Stimulated activated CD8-positive, alpha-beta memory T cell treated with anti-CD3 and anti-CD28 coated beads, Interleukin-2, amount 100 ng/mL, for 48 hours (primary cell): ENCODE data around the gene RER1.

Experiments
- DNase-seq, 2 donors: peaks; one replicate each; pipeline ENCODE4 v3.0.0-alpha.2; 2020; ENCODE audit warnings: low read depth in 2 of 2

The RER1 gene

DNA sequence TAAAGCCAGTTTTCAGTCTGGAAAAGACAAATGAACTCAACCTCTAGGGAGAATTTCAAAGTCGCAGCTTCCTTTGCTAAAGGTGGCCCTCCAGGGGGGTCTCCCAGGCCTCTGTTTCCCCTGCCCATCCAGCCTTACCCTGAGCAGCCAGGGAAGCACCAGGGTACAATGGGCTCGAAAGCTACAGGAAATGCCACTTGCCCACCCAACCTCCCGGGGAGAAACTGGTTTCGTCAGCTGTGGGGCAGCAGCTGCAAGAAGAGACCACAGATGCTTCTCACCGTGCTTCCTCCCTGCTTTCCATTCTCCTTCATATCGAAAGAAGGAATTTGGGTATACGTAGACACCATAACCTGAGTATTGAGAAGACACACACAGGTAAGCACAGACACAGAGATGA lies 2.0 kb upstream of the RER1 start:
- DNase-seq: no peak

DNA sequence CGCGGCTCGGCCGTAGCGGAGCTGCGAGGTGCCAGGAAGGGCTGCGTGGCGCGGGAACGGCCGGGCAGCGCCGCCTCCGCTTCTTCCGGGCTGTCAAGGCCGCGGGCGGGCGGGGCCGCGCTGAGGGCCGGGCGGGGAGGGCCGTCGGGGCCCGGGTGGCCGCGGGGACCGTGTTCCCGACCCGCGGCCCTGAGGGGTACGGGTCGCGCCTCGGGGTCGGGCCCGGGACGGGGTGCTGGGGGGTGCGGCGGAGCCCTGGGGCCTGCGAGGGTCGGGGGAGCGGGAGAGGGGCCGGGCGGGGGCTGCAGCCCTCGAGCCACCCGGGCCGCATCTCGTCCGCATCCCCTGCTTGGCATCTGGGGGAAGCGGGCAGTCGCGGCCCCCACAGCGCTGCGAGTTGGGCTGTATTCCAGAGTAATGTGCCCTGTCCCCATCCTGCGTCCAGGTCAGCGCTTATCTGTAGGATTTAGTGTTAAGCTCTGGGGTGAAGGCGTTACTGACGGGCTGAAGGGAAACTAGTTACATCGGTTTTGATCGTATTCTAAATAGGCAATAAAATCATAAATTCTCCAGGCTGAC lies 379 bp downstream of the RER1 start:
- no peak for DNase-seq

DNA sequence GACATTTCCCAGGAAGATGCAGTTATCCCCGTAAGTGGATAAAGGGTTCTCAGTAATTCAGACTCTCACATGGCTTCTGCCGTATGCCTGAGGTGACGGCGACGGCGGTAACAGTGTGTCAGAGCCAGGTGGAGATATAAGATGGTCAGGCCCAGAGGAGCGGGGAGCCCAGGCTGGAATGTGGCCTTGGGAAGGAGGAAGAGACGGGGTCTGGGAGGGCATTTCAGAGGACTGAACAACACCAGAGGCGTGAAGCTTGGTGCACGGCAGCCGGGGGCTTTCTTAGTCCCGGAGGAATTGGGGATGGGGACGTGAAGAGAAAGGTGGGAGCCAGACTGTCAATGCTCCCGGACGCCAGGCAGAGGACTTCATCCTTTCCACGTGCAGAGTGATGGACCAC lies 1.0 kb downstream of the RER1 start:
- no peak for DNase-seq

DNA sequence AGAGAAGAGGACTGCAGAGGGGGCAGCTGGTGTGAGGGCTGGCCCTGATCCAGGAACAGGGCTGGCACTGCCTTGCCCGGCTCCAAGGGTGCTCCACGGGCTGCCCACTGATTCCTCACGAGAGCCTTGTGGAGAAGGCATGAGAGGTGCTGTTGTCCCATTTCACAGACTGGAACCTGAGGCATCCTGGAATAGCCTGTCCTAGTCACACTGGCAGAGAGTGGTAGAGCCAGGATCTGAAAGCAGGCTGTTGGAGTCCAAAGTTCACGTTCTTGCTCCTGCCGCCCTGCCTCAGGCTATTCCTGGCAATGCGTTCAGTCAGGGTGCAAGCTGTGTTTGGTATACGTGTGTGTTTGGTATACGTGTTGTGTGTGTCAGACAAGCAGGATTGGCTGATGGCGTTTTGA lies 1.8 kb downstream of the RER1 start:
- no peak for DNase-seq

DNA sequence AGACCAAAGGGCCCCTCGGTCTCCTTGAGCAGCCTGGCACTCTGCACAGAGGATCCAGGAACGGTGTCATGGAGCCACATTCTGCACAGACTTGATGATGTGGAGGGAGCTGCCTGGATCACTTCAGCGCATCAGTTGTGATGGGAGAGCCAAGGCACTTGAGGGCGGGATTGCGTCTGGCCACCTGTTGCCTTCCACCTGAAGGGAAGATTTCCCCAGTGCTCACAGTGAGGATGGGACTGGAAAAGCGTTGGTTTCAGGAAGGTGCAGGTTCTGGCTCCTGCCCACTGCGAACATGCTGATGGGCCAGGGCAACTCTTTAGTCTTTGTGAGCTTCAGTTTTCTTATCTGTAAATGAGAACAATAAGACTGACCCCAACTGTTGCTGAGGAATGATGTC lies 2.6 kb downstream of the RER1 start:
- DNase-seq: no peak

DNA sequence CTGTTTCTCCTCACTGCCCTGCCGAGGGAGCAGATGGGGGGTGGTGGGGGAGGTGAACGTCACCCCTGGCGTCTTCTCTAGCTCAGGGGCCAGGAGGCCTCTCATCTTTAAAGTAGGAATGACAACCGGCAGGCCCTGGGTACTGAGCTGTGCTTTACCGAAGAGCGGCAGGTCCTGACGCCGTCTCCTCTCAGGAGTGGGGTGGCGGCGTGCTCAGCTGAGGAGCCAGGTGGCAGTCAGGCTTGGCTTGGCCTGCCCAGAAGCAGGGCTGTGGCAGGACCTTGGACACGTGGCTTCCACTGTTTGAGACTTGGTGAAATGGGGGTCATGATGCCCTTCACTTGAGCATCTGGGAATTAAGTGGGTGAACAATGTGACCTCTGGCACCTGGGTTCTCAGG lies 3.1 kb downstream of the RER1 start:
- DNase-seq: no peak

DNA sequence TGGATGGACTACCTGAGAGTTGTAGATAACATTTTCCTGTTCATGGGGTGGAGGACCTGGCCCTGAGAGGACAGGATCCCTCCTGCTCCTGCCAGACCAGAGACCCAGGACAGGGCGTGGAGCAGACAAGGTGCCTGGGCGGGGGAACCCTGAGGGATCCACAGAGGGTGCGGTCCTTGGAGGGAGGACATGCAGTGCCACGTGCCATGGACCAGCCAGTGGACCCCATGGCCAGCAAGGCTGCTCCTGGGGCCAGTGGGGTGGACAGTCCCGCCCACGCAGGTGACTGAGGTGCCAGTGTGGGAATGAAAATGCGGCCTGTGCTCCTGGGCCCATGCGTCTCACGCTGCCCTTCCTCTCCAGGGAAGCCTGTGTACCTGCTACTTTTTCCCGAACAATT lies 3.6 kb downstream of the RER1 start:
- DNase-seq: no peak

DNA sequence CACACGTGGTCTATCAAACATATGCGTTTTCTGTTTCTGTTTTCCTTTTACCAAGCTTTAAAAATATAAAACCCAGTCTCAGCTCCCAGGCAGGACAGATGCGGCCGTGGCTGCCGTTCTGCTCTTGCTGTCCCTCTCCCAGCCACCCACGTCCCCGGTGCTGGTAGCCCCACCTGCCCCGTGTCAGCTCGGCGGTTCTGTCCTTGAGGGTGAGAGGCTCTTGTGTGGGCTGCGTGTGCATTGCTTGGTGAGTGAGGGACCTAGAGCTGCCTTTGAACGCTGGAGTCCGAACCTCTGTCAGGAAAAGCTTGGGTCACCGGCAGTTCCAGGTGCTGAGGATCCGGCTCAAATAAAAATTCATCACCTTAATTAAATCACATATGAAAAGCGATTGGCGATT lies 4.4 kb downstream of the RER1 start:
- no peak for DNase-seq

DNA sequence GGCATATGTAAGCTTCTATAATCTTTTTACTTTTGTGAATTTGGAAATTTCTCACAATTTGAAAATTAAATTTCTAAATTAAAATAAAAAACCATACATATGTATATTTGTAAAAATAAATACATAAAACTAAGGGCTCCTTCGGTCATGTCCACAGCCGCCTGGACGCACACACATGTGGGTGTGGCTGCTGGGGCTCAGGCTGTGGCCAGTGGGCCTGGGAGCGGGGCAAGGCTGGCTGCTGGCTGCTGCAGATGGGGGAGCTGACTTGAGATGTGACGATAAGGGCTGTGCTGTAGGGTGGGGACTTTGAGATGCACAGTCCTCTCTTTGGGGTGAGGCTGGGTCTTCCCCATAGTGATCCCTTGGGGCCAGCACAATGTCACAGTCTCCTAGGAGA lies 4.8 kb downstream of the RER1 start:
- no peak for DNase-seq

DNA sequence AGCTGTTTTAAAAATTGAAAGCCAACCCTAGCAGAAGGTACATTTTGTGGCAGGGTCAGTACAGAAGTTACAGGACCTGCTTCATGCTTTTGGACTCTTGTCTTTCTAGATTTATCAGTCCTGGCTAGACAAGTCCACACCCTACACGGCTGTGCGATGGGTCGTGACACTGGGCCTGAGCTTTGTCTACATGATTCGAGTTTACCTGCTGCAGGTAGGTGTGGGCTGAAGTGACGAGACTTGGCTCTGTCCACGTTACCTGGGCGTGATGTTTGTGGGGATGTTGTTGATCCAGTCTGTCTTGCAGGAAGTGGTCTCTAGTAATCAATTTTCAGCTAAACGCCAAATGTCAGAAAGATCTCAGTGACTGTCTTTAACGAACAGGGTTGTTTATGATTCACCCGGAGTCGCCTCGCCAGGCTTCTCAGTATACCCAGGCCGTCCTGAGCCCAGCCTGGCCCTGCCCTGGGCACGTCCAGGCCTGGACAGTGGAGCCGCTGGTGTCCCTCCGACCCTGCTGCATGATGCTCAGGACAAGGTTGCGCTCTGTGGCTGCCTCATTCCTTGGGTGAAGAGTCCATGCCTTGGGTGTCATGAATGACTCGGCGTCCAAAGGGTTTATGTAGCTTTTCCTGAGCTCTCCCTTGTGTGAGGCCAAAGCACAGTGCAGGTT lies 5.5 kb downstream of the RER1 start:
- no peak for DNase-seq

DNA sequence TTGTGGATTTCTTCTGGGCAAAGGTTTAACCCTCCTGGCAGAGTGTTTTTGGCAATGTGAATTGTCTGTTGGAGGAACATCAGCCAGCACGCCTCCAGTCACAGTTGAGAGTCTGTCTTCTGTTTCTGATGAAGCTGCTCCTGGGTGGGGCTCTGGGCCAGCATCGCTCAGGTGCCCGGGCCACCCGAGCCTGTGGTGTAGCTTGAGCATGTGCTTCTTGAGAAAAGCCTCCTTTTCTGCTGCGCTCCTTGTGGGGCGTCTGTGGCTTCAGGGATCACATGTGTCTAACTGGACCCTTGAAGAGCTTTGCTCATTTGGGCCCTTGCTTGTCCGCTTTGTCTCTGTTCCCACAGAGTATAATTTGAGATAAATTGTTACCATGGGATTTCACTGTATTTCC lies 7.2 kb downstream of the RER1 start:
- no peak for DNase-seq

DNA sequence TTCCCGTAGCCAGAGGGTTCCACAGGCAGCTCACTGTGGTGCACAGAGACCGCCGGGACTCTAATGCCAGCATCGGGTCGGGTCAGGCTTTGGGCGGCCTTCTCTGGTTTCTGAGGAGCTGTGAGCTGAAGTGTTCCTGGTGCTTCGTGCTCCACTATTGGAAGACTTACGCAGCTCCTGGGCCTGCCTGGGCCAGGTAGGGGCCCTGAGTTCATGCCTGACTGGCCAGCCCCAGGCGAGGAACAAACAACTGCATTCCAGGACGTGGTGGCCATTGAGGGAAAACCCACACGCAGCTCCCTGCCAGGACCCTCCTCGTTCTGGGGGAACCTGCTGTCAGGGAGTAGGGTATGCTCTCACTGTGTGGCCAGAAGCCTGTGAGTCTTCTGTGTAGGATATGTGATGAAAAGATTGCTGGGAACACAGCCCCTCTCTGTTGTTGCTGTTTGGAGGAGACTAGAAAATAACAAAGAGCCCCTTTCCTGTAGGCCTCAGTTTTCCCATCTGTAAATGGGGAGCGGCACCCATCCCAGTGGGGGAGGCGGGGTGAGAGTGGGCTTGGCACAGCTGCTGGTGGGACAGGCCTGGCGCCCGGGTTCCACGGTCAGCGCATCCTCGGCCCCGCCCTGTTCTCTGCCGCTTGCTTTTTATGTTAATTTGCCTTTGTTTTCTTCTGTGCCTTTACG lies 8.4 kb downstream of the RER1 start:
- DNase-seq: no peak

DNA sequence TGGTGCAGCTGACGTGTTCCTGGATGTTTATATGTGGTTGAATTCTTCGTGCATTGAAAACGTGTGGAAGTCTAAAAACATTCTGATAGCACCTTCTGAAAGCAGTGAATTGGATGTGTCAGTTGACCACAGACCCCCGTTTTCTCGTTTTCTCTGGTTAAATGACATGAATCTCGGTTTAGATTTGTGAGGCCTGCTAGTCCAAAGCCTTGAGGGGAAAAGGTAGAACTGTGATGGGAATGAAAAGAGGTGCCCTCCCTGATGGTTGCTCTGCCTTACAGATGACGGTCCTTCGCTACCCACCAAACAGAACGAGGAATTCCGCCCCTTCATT lies 8.9 kb downstream of the RER1 start:
- no peak for DNase-seq

DNA sequence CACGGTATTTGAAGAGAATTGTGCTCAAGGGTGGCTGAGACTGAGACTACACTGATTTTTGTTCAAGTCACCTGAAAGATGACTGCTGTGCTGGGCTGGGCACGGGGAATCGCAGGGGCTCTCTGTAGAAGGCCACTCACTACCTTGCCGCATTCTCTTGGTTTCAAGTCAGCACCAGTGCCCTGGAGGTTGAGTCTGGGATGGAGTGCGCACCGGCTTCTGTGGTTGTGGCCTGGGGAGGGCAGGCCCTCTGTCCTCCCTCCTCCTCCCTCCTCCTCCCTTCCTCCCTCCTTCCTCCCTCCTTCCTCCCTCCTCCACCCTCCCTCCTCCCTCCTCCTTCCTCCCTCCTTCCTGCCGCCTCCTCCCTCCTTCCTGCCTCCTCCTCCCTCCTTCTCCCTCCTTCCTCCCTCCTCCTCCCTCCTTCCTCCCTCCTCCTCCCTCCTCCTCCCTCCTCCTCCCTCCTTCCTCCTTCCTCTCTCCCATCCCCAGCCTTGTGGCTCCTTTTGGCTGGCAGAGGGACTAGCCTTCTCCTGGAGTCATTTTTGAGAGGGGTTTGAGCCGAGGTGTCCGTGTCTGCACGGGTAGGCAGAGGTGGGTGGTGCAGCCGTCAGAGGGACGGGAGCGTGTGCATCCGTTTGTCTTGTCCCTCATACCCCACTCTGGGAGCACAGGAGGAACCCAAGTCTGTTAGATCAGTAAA lies 9.5 kb downstream of the RER1 start:
- DNase-seq: no peak

DNA sequence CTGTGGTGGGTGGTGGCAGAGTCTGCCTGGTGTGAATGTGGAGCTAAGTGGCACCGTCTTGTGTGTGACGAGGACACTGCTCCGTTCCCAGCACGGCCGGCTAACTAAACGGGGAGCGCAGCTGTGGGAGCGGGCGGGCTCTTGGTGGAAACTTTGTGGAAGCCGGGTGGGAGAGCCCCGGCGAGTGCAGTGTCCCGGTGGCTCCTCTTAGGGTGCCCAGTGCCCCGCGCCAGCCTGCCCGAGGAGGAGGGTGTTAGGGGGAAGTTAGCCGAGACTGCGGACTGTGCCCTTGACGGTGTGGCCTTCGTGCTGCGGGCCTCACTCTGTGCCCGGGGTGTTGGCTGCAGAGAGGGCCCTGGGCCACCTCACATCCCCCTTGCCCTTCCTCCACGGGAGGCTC lies 10.8 kb downstream of the RER1 start:
- no peak for DNase-seq

DNA sequence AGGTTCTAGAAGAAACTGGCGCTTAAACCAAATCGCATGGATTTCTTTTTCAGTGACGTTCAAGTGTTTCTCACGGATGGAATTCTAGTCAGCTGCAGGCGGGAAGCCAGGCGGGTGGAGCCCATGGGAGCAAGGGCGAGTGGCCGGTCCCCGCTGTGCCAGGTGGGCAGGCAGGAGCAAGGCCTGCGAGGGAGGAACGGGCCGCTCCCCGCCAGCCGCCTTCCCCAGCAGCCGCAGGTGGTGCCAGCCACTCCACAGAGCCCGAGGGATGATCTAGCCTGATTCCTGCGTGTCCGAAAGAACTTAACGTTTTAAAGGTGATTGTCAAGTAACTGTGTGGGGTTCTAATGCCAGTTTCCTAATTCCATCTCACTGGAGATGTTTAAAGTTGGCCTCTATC lies 11.6 kb downstream of the RER1 start:
- no peak for DNase-seq

DNA sequence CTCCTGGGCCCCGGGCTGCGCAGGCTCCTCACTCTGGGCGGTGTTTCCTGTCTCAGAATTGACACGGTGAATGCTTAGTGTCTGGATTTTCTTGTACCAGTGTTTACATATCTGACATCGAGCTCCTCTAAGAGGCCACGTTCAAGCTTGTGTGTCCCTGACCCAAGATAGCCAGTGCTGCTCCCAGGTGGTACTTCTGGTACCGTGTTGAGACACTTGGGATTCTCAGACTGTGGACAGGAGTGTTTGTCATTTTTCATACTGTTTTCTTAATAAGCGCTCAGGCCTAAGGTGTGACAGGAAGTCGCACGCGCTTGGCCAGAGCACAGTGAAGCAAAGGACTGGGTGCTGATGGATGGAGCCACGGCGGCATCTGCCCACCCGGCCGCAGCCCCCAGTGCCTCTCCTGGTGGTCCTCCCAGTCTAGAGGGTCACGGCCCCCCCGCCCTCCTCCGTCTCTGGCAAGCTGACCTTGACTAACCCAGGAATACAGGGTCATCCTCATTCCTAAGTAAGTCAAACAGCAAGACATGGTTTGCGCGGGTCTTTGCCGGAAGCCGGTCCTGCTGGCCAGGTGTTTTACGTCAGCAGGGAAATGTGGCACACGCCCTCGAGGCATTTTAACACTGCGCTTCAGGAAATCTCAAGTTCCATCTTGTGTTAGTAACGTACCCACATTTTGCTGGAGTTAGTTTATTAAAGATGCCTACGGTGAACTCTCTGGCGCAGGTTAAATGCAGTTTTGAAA lies 12.7 kb downstream of the RER1 start:
- DNase-seq: no peak

DNA sequence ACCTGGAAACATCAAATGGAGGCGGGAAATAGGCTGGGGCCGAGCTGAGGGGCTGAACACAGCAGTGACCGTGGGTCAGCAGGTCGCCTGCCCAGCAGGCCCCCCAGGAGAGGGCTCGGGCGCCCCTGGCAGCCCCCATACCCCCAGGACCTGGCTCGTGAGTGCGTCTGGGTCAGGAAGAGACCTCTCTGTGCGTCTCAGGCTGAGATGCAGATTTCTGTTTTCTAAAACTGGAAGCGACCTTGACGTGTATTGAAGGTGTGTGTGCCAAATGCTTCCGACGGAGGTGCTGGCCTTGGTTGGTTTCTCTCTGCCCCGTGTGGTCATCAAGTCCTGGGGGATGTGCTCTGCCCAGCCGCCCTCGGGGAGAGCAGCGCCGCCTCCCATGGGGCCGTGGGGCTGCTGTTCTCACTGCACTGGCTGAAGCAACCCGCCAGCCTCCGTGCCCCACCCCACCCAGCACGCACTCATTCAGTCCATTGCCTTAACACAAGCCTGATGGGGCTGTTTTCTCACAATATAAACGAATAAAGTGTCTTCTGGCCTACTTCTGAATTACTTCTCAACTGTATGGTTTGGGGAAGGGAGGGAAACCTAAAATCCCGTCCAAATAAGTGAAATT lies 13.4 kb downstream of the RER1 start:
- no peak for DNase-seq

DNA sequence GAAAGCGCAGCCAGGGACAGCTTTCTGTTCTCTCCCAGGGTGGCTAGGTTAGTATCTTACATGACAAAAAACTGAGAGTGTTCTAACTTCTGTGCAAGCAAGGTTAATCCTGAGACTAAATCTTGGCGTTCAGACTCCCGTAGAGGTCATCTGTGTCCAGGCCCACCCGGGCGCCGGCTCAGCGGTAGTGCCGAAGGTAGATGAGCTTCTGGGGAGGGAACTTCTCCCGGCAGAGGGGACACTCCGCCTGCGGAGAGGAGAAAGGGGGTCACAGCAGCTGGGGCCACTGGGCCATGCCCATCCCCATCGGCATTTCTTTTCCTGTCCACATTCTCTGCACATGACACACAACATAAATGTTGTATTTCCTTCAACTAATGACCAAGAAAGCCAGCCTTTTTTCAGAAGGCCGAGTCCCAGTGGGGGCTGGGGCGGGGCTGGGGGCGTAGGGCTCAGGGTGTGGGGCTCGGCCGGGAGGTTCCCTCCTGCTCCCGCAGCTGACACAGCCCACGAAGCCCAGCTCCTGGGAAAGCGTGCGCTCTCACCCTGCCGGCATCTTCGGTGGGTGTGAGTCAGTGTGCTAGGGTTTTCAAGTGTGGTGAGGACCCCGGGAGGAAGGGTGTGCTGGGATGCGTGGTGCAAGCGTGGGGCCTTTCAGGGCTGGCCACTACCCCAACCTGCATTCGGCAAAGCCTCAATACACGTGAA lies 14.1 kb downstream of the RER1 start:
- no peak for DNase-seq

DNA sequence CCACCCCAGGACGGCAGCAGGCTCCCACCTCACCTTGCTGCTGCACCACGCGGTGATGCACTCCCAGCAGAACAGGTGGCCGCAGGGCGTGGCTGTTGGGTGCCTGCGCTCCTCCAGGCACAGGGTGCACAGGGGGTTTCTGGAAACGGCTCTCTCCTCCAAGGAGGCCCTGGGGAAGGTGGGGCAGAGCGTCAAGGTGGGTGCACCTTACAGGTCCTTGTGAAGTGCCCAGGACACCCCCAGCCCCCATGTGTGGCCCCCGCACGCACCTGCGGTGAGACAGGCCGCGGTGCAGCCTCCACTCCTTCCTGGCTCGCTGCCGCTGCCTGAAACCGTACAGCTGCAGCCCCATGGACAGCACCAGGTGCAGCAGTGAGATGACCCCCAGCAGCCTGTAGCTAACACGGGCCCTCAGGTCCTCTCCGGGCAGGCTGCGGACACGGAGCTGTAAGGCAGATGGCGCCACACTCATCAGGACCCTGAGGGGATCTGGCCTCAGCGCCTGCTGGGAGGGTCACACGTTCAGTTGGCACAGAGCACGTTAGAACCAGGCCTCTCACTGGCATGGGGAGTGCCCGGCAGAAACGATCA lies 14.9 kb downstream of the RER1 start:
- no peak for DNase-seq
